ENCODE results near the gene ZBTB49. TPM values are rescaled to one million over a fixed set of nuclear protein-coding genes. Genes with fewer than 3 reads are reported as not detected.

The ZBTB49 gene
- total and polyA plus RNA-seq, 2 of the 4 experiments (the other 2 are of a cell fraction): 3.2 to 4.8 TPM

DNA sequence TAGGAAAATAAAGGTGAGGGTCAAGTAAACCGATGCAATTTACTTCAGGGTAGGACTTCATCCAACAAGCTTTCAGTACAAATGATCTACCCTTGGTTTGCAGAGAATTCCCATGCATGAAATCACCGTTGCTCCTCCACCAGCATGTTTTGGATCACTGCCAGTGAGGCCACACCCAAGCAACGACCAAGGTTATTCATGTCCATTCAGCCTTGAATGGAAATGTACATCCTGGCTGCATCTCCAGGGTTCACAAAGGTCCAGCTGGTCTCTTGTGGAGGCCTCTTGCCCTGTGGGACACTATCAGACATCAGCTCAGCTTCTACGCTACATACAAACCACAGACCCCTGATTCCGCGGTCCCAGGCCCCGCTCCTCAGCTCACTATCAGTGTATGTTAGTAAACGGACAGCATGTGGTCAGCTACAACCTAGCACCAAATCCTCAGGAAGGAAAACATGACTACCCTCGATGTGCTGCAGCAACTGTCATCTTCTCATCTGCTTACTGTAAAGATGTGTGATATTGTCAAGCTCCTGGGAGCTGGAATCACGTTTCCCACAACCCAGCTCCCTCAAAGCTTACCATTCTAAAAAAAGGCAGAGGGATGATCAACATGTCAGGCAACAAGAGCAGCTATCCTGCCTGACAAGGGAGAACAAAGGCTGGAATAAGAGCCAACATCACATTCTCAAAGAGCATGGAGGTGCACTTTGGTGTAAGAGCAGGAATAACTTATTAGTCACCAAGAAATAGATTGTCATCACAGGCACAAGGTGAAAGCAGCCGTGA, 5.0 kb upstream of the ZBTB49 start:
- no peak overlapping the region for H3K14ac ChIP-seq (replicated peaks; ENCODE audit: low read depth, low read length)
- POLR2A ChIA-PET (ENCODE audit: unreplicated experiment): no interaction called here
- H3K4me3 ChIP-seq (ENCODE audit: insufficient read depth, low read depth, low read length): no peak overlapping the region
- H2BK15ac ChIP-seq (ENCODE audit: low read depth, low read length): no peak overlapping the region
- no peak overlapping the region for H2BK120ac ChIP-seq (ENCODE audit: low read depth, low read length)
- no peaks in the 10 kb centered on the region for H3K27me3 ChIP-seq (ENCODE audit: control insufficient read depth, insufficient read depth, low read length)
- ATAC-seq (ENCODE audit: low read depth): no peak
- no peak overlapping the region for H2BK5ac ChIP-seq (ENCODE audit: low read depth, low read length, poor library complexity, severe bottlenecking)
- in situ Hi-C loops (cut with MboI; ENCODE audit: low sequenced_read_pairs) (no loop called here), dilution Hi-C loops (cut with HindIII; ENCODE audit: low sequenced_read_pairs, unreplicated experiment) (no loop called here), intact Hi-C loops (cut with micrococcal nuclease) (no loop called here)
- H3K36me3 ChIP-seq (ENCODE audit: control insufficient read depth, insufficient read depth, low read length): peaks cover 20% of the 10 kb centered on the region
- BruUV-seq (replicated peaks): no TSS peak
- H2AK5ac ChIP-seq (ENCODE audit: low read depth, low read length): no peak overlapping the region
- no peak overlapping the region for H3K23ac ChIP-seq (ENCODE audit: low read depth, low read length)
- peaks cover 36 to 50% of the 10 kb centered on the region in 2 experiments for H3K79me1 ChIP-seq (ENCODE audit: low read depth in 1 of 2, low read length in 2 of 2)
- H3K9ac ChIP-seq (ENCODE audit: low read depth, low read length): no peak overlapping the region
- no peak overlapping the region for H3K27ac ChIP-seq (ENCODE audit: insufficient read depth, low read length)
- no peak for DNase-seq
- no peaks in the 10 kb centered on the region for H3K9me3 ChIP-seq (ENCODE audit: control insufficient read depth, insufficient read depth, low read length)
- no peak overlapping the region for H3K18ac ChIP-seq (ENCODE audit: low read depth, low read length)
- no peak overlapping the region for H2AFZ ChIP-seq (replicated peaks; ENCODE audit: low read length, poor library complexity)
- 67% methylated on average over 3 of the region's 11 CpGs; no CpG with 5 or more reads in 1 of the 2 experiments for WGBS, 2 experiments (ENCODE audit: extremely low coverage in 2 of 2, insufficient read length in 1 of 2)
- H2AK9ac ChIP-seq (replicated peaks; ENCODE audit: low read depth, low read length, poor library complexity): no peak overlapping the region
- no peak overlapping the region for H3K4me2 ChIP-seq (ENCODE audit: low read depth, low read length)
- TF ChIP-seq CTCF (conservative IDR thresholded peaks at IDR 0.05; ENCODE audit: low read depth, low read length) (no peak), RFX5 (IDR thresholded peaks at IDR 0.05; ENCODE audit: low read depth, low read length) (no peak), MXI1 (IDR thresholded peaks at IDR 0.05; ENCODE audit: borderline replicate concordance, low read depth, low read length) (no peak)
- TF ChIP-seq, protein P1, sequence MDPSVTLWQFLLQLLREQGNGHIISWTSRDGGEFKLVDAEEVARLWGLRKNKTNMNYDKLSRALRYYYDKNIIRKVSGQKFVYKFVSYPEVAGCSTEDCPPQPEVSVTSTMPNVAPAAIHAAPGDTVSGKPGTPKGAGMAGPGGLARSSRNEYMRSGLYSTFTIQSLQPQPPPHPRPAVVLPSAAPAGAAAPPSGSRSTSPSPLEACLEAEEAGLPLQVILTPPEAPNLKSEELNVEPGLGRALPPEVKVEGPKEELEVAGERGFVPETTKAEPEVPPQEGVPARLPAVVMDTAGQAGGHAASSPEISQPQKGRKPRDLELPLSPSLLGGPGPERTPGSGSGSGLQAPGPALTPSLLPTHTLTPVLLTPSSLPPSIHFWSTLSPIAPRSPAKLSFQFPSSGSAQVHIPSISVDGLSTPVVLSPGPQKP (IDR thresholded peaks at IDR 0.05; ENCODE audit: borderline replicate concordance, low read depth, low read length): no peak
- no peaks in the 10 kb centered on the region for H4K20me1 ChIP-seq (ENCODE audit: insufficient read depth, low read length)
- no peak overlapping the region for H3K4ac ChIP-seq (ENCODE audit: low read depth, low read length)
- H4K8ac ChIP-seq (ENCODE audit: low read depth in 2 of 2, low read length in 2 of 2): no peak overlapping the region
- H3K4me1 ChIP-seq (ENCODE audit: control insufficient read depth, insufficient read depth, low read length): peaks cover 6% of the 10 kb centered on the region
- no peak overlapping the region for H2BK20ac ChIP-seq (ENCODE audit: low read depth, low read length)
- CTCF ChIA-PET: interaction anchor here (2.0 kb wide), 1 partner anchor 25 kb away, joined by 4 read pairs; no protein-coding TSS in a partner anchor
- H3K56ac ChIP-seq (ENCODE audit: extremely low read depth, insufficient read depth, low read length): no peak overlapping the region
- H4K5ac ChIP-seq (ENCODE audit: low read depth, low read length): no peak overlapping the region
- peaks cover 13% of the 10 kb centered on the region; the same call in 1 of the 2 replicates for H3K9me1 ChIP-seq (ENCODE audit: insufficient read depth, low read length)
- H4K91ac ChIP-seq (ENCODE audit: insufficient read depth, low read depth, low read length): no peak overlapping the region

All from IMR-90 (cell line).